ENCODE measurements around the gene HBE1.
"Not testable (repeated sequence)": the region's sequence is repeated elsewhere in the genome, so short reads cannot be mapped to it uniquely, and the experiment has no call there.

HBE1 gene

DNA sequence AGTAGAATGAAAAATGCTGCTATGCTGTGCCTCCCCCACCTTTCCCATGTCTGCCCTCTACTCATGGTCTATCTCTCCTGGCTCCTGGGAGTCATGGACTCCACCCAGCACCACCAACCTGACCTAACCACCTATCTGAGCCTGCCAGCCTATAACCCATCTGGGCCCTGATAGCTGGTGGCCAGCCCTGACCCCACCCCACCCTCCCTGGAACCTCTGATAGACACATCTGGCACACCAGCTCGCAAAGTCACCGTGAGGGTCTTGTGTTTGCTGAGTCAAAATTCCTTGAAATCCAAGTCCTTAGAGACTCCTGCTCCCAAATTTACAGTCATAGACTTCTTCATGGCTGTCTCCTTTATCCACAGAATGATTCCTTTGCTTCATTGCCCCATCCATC, 14.9 kb upstream of the HBE1 start:
- DNase-seq: no peak

DNA sequence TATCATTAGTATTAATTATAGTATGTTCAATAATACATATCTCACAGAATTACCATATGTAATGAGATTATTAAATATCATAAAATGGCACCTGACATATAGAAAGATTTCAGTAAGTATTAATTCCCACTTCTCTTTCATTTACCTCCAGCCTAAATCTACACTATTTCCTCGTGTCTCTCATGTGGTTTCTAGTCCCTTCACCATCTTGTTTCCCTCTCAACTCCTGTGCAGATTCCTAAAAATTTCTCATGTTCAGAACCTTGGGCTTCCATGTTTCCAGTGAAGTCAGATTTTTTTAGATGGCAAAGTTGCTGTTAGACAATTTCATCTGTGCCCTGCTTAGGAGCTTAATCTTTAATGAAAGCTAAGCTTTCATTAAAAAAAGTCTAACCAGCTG, 14.1 kb upstream of the HBE1 start:
- DNase-seq: no peak

DNA sequence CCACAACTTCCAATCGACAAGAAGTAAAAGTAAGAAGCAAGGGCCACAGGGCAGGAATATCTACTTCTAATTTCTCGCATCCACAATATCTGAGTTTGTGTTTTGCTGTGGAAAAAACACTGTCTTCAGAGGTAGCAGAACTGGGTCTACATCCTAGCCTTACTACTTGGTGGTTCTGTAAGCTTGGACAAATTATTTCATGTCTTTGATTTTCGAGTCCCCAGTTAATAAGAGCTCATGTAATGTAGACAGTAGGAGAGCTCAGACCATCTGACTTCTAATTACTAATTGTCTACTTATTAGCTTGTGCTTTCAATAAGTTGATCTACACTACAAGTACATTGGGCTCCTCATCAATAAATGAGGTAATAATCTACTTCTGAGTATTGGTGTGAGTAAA, 13.3 kb upstream of the HBE1 start:
- DNase-seq: no peak

DNA sequence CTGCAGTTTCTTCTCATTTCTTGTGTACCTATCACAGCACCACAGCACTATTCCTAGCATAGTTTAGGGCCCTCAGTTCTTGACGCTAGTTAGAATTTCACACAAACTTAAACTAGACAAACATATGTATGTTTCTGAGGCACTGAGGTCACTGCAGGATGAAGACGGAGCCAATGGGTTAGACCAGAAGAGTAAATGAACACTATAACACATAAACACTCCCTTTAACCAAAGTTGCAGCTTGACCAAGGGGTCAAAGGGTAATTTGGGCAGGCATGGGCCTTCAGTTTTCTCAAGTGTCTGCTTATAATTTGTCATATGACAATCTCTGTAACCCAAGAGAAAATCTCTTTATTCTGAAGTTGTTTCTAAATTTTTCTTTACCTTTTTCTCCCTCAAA, 12.9 kb upstream of the HBE1 start:
- DNase-seq: no peak

DNA sequence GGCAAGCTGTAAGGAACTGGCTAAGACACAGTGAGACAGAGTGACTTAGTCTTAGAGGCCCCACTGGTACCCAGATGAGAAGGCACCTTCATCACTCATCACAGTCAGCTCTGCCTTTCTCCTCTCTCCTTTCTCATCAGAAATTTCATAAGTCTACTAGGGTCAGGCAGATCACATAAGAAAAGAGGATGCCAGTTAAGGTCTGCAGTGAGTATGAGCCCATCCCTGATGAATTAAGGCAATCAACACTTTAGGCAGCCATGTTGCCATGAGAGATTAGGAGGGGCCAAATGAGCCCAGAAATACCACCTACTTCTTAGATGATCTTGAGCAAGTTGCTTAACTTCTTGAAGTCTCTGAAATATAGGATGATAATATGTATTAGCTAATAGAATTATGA, 11.9 kb upstream of the HBE1 start:
- no peak for DNase-seq

DNA sequence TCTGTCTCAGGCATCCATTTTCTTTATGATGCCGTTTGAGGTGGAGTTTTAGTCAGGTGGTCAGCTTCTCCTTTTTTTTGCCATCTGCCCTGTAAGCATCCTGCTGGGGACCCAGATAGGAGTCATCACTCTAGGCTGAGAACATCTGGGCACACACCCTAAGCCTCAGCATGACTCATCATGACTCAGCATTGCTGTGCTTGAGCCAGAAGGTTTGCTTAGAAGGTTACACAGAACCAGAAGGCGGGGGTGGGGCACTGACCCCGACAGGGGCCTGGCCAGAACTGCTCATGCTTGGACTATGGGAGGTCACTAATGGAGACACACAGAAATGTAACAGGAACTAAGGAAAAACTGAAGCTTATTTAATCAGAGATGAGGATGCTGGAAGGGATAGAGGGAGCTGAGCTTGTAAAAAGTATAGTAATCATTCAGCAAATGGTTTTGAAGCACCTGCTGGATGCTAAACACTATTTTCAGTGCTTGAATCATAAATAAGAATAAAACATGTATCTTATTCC, 10.9 kb upstream of the HBE1 start:
- no peak for DNase-seq

DNA sequence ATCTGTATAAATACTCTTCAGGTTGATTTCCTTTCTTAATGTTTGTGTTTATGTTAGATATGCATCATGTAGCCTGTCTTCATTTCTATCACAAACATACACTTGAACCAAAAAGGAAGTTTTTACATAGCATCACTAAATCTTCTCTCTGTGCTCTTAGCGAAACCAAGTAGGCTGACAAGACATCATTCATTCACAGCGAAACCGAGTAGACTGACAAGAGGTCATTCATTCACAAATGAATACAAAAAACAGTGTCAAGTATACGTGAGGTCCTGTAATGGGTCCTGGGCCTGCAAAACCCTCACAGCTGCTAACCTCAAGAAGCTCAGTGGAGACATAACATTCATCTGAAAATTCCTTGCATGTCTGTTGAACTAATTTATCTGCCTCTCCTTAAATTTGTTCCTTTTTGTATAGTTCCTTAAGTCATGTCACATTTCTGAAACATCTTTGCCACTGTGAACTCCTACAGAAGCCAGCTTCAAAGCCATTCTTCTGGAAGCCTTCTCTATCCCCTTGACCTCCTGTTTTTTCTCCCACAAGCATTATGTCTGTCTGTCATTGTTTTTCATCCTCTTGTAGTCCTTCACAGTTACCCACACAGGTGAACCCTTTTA, 9.8 kb upstream of the HBE1 start:
- no peak for DNase-seq

DNA sequence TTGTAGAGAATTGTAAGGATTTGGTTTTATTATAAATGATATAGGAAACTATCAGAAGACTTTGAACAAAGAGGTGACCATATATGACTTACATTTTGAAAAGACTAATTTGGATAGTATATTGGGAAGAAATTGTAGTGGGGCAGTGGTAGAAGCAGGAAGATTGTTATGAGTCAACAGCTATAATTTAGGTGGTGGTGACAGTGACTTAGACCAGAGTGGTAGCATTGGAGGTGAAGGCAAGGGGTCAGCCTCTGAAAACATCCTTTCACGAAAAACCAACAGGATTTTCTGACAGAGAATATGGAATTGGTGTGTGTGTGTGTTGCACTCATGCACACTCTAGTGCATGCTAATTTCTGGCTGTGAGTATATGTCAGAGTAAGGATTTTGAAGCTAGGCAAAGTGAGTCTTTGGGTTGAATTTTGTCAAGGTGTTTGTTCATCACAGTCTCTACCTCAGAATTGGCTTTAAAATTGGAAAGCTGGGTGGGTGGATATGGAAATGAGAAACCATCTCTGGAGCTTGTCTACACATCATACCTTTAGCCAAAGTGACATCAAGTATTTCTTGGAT, 8.2 kb upstream of the HBE1 start:
- no peak for DNase-seq

DNA sequence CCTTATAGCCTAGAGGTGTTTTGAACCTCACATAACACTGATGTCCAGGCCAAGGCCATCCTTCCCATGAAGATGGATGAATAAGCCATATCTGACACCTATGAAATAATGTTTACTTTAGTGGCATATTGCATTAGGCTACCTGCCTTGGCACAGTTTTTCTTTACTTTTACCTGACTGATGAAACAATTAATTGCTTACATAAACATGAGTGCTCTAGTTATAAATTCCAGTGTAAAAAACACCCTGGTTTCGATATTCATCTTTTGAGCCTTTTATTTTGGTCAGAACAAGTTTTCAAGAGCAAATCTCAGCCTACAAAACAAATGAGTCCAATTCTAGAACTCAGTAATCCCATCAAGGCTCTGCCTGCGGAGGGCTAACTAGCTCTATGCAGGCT, 7.0 kb upstream of the HBE1 start:
- no peak for DNase-seq

DNA sequence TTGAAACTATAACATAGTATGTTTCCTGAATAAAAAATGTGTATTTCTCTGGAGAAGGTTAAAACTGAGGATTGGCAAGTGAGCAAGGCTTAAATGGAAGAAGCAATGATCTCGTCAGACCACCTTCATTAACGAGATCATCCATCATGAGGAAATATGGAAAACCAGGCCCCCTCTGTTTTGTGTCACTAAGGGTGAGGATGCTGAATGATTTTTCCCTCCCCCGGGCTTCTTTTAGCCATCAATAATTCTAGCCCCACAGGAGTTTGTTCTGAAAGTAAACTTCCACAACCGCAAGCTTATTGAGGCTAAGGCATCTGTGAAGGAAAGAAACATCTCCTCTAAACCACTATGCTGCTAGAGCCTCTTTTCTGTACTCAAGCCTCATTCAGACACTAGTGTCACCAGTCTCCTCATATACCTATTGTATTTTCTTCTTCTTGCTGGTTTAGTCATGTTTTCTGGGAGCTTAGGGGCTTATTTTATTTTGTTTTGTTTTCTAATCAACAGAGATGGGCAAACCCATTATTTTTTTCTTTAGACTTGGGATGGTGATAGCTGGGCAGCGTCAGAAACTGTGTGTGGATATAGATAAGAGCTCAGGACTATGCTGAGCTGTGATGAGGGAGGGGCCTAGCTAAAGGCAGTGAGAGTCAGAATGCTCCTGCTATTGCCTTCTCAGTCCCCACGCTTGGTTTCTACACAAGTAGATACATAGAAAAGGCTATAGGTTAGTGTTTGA, 5.8 kb upstream of the HBE1 start:
- no peak for DNase-seq

DNA sequence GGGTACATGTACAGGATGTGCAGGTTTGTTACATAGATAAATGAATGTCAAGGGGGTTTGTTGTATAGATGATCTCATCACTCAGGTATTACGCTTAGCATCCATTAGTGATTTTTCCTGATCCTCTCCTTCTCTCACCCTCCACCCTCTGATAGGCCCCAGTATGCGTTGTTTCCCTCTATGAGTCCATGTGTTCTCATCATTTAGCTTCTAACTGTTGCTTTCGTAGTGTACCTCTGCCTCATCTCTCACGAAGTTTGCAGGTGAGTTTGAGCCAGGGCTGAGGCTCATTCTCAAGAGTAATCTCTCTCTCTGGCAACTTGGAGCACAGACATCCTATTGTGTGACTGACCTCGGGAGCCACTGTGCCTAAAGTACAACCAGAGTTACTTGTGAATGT, 4.7 kb upstream of the HBE1 start:
- DNase-seq: no peak

DNA sequence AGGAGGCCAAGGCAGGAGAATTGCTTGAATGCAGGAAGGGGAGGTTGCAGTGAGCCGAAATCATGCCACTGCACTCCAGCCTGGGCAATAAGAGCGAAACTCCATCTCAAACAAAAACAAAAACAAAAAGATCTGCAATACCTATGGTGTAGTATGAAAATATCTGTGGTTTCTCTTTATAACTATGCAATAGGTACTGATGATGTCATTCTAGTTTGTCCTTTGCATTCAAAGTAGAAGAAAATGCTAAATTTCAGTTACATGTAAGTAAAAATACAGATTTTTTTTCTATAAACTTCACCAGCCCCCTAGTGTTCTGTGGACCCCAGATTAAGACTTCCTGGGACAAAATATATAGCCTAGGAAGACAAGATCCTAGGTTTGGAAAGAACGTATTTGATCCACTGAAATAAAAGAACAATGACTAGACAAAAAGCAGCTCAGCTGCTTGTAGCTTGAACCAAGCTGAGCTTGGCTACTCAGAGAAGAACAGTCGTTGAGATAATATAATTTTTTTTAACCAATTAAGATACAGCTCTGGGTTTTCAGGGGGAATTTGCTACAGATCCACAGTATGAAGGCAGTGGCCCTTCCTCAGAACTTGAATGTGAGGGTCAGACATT, 2.8 kb upstream of the HBE1 start:
- DNase-seq: no peak

DNA sequence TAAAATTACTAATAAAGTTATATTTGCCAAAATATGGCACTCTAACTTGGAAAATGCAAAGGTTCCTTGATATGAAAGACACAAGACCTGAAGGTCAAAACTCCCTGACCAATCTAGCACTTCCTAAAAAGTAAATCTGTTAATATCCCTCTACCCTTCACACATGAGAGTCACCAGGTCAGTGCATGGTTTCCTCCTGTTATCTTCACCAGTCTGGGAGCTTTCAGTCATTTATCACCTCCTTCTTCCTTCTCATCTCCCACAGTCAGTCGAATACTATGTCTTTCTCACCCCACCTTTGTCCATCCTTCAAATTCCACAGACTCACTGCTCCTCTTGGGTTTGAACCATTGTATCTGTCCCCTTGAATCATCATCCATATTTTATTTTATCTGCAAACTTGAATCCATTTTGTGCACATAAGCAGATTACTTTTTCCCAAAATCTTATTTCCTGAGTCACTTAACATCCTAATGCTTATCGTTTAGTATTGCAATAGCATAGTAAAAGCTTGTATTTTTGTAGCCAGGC, 2.6 kb downstream of the HBE1 start:
- no peak for DNase-seq

DNA sequence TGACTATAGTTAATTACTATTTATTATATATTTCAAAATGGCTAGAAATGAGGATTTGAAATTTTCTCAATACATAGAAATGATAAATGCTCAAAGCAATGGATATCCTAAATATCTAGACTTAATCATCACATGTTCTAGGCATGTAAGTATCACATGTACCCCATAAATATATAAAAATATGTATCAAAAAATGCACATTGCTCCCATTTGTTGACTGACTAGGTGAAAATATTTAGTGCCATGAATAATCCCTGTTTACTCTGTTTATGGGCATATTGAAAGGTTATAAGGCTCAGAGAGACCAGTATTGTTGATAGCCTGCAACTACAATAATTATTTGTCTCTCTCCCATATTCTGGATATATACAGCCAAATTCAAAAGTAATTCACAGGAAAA, 3.1 kb downstream of the HBE1 start:
- no peak for DNase-seq

DNA sequence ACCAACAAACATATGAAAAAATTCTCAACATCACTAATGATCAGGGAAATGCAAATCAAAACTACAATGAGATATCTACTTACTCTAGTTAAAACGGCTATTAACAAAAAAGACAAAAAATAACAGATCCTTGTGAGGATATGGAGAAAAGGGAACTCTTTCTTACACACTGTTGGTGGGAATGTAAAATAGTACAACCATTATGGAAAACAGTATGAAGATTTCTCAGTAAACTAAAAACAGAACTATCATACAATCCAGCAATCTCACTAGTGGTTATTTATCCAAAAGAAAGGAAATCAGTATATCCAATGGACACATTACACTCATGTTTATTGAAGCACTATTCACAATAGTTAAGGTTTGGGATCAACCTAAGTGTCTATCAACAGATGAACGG, 3.9 kb downstream of the HBE1 start:
- DNase-seq: no peak

DNA sequence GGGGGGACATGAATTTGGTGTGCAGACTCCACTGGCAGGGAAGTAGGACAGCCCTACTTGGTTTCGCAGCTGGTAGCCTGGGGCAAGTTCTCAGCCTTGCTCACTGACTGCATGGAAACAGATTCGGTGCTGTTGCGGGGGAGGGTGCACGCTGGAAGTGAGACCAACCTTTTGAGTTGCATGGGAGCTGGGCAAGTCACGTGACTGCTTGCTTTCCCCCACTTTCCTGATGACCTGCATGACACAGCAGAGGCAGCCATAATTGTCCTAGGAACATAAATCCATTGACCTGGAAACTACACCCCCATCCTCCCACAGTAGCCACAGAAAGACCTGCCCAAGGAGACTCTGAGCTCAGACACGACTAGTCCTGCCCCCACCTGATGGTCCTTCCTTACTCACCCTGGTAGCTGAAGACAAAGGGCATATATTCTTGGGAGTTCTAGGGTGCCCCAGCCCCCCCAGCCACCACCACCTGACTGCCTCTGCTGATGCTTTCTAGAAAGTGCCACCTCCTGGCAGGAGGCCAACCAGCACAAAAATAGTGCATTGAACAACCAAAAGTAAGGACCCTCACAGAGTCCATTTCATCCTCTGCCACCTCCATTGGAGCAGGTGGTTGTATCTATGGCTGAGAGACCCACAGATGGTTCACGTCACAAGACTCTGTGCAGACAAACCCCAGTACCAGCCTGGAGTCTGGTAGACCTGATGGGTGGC, 11.0 kb downstream of the HBE1 start:
- DNase-seq: no peak

DNA sequence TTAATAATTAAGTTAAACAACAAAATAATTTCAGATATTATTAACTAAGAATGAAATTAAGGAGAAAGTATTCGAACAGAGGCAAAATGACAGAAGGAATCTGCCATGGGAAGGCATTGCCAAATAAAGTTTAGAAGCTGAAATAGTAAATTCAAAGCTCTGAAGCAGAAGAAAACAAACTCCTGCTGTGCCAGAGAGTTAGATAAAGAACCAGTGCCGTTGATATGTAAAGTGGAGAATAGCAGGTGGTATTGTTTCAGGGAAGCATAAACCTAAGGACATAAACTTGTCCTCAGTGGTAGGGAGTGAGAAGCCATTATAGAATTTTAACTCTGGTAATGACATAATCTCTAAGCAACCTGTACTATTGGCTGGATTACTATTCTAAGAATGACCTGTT, 12.4 kb downstream of the HBE1 start:
- no peak for DNase-seq

DNA sequence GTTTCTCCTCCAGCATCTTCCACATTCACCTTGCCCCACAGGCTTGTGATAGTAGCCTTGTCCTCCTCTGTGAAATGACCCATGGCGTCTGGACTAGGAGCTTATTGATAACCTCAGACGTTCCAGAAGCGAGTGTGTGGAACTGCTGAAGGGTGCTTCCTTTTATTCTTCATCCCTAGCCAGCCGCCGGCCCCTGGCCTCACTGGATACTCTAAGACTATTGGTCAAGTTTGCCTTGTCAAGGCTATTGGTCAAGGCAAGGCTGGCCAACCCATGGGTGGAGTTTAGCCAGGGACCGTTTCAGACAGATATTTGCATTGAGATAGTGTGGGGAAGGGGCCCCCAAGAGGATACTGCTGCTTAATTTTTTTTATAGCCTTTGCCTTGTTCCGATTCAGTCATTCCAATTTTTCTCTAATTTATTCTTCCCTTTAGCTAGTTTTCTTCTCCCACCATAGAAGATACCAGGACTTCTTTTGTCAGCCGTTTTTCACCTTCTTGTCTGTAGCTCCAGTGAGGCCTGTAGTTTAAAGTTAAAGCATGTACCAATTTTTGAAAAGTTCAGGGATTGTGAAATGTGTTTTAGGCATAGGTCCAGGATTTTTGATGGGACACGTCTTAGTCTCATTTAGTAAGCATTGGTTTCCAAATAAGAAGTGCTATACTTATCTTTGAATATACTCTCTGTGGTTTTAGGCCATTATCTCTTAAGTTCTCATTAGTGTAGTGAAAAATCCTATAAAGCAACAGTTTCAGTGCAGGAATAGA, 14.9 kb downstream of the HBE1 start, which contains the start of gene HBG2:
Gene HBG2 (minus strand): TSS at position 136 of the 768 bp plus-strand sequence. CDS start 53 bp downstream, at position 83.
- not testable (repeated sequence) for DNase-seq

DNA sequence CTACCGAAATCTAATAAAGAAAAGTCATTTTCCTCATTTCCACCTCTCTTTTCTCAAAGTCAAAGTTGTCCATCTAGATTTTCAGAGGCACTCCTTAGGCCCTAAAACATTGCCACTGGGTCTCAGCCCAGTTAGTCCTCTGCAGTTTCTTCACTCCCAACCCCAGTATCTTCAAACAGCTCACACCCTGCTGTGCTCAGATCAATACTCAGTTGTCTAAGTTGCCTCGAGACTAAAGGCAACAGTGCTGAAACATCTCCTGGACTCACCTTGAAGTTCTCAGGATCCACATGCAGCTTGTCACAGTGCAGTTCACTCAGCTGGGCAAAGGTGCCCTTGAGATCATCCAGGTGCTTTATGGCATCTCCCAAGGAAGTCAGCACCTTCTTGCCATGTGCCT, 15.7 kb downstream of the HBE1 start:
- DNase-seq: not testable (repeated sequence)

DNA sequence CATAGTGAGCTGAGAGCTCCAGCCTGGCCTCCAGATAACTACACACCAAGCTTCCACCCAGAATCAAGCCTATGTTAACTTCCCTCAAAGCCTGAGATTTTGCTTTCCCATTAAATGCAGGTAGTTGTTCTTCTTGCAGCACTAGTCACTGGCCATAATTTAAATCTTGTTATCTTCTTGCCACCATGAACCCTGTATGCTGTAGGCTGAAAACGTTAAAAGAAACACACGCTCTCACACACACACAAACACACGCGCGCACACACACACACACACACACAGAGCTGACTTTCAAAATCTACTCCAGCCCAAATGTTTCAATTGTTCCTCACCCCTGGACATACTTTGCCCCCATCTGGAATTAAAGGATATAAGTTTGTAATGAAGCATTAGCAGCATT, 16.3 kb downstream of the HBE1 start:
- not testable (repeated sequence) for DNase-seq

DNA sequence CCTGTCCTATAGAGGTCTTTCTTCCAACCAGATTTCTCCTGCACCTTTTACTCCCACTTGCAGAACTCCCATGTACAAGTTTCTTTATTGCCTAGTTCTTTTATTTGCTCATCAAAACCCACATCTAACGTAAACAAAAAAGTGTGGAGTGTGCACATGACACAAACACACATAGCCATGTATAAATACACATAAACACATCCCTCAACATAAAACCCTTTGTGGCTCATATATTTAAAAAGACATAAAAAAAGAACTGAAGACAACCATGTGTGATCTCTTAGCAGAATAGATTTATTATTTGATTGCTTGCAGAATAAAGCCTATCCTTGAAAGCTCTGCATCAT, 16.9 kb downstream of the HBE1 start:
- DNase-seq: no peak
